ENCODE measurements around the gene TXK. TPM values are rescaled to one million over a fixed set of nuclear protein-coding genes. Genes with fewer than 3 reads are reported as not detected.

The TXK gene
- total and polyA plus RNA-seq, 10 of the 15 experiments (the other 5 are each of a cell fraction or from before 2014, with no cell fraction given), result 0.44 to 2.9 (median 1.4) TPM

- H3K36me3 ChIP-seq (ENCODE audit: control insufficient read depth in 2 of 2, insufficient read depth in 2 of 2, low read length in 1 of 2), result peaks cover 5 to 29% of the 10 kb centered on the region in 2 experiments; a peak in 3 of 4 replicates
- DNase-seq (ENCODE audit: low read depth, low spot score), result peak; percentile 55
- peak overlapping the region; percentile 59 for H3K27ac ChIP-seq (ENCODE audit: control insufficient read depth, insufficient read depth)
- no peak overlapping the region for H3K4me3 ChIP-seq
- no peak overlapping the region for H3K9ac ChIP-seq (ENCODE audit: control insufficient read depth, insufficient read depth, low read length)
- 75% methylated on average over 6 of the region's 6 CpGs for WGBS (ENCODE audit: insufficient coverage, insufficient replicate concordance, low lambda C conversion rate, missing lambda C conversion rate)
- H3K9me3 ChIP-seq (replicated peaks; ENCODE audit: control insufficient read depth, insufficient read depth, low read length), result peaks cover 8% of the 10 kb centered on the region; the same call in 2 of the 3 replicates
- ATAC-seq, result peak; percentile 85
- peaks cover 36% of the 10 kb centered on the region for H3K4me1 ChIP-seq (ENCODE audit: control insufficient read depth, insufficient read depth, low read length)
- RAD21 ChIA-PET (ENCODE audit: unreplicated experiment), result interaction anchor here (0.9 to 4.6 kb wide), 11 partner anchors 8 to 170 kb away, joined by 3 to 19 read pairs (median 5); no protein-coding TSS in a partner anchor
- no TSS peak for BruUV-seq (replicated peaks)
- no peak overlapping the region for H2AFZ ChIP-seq (ENCODE audit: control insufficient read depth, low read depth, low read length)
- POLR2A ChIA-PET, result interaction anchor here (0.5 to 1.9 kb wide), 7 partner anchors 10 to 98 kb away, joined by 3 to 8 read pairs (median 4); no protein-coding TSS in a partner anchor
- H4K20me1 ChIP-seq (ENCODE audit: control insufficient read depth, insufficient read depth), result no peaks in the 10 kb centered on the region
- CTCF ChIA-PET, result interaction anchor here (0.6 to 4.8 kb wide), 14 partner anchors 11 to 405 kb away, joined by 3 to 37 read pairs (median 4); no protein-coding TSS in a partner anchor
- in situ Hi-C loops (cut with MboI) (no loop called here), intact Hi-C loops (cut with micrococcal nuclease; ENCODE audit: unreplicated experiment) (no loop called here)
- FAIRE-seq, result no peak
- no peaks in the 10 kb centered on the region for H3K27me3 ChIP-seq (replicated peaks in 1 of 2; ENCODE audit: control insufficient read depth in 2 of 2, insufficient read depth in 2 of 2, low read length in 1 of 2)
- H3K79me2 ChIP-seq (ENCODE audit: control insufficient read depth, insufficient read depth, low read length), result peaks cover 31% of the 10 kb centered on the region
- H3K4me2 ChIP-seq (ENCODE audit: control insufficient read depth, insufficient read depth), result peak overlapping the region; percentile 52
- SMC1A ChIA-PET (ENCODE audit: uncharacterized antibody, unreplicated experiment), result interaction anchor here (0.8 to 4.7 kb wide), 23 partner anchors 8 to 173 kb away, joined by 3 to 36 read pairs (median 6); no protein-coding TSS in a partner anchor
- TF ChIP-seq, protein P1, sequence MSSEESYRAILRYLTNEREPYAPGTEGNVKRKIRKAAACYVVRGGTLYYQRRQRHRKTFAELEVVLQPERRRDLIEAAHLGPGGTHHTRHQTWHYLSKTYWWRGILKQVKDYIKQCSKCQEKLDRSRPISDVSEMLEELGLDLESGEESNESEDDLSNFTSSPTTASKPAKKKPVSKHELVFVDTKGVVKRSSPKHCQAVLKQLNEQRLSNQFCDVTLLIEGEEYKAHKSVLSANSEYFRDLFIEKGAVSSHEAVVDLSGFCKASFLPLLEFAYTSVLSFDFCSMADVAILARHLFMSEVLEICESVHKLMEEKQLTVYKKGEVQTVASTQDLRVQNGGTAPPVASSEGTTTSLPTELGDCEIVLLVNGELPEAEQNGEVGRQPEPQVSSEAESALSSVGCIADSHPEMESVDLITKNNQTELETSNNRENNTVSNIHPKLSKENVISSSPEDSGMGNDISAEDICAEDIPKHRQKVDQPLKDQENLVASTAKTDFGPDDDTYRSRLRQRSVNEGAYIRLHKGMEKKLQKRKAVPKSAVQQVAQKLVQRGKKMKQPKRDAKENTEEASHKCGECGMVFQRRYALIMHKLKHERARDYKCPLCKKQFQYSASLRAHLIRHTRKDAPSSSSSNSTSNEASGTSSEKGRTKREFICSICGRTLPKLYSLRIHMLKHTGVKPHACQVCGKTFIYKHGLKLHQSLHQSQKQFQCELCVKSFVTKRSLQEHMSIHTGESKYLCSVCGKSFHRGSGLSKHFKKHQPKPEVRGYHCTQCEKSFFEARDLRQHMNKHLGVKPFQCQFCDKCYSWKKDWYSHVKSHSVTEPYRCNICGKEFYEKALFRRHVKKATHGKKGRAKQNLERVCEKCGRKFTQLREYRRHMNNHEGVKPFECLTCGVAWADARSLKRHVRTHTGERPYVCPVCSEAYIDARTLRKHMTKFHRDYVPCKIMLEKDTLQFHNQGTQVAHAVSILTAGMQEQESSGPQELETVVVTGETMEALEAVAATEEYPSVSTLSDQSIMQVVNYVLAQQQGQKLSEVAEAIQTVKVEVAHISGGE (CRISPR knock-in tag; IDR thresholded peaks at IDR 0.05), result no peak
- TF ChIP-seq, protein P2, sequence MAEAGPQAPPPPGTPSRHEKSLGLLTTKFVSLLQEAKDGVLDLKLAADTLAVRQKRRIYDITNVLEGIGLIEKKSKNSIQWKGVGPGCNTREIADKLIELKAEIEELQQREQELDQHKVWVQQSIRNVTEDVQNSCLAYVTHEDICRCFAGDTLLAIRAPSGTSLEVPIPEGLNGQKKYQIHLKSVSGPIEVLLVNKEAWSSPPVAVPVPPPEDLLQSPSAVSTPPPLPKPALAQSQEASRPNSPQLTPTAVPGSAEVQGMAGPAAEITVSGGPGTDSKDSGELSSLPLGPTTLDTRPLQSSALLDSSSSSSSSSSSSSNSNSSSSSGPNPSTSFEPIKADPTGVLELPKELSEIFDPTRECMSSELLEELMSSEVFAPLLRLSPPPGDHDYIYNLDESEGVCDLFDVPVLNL (IDR thresholded peaks at IDR 0.05; ENCODE audit: low read depth, low read length), result no peak
- TF ChIP-seq SMAD1 (IDR thresholded peaks at IDR 0.05; ENCODE audit: low read depth, partially characterized antibody), result no peak
- 0 out of 2 replicates have a peak, but pooled peaks have one; percentile 47 for TF ChIP-seq BCL11A (IDR thresholded peaks at IDR 0.05; ENCODE audit: low read depth, low read length)
- TF ChIP-seq SP1 (IDR thresholded peaks at IDR 0.05; ENCODE audit: low read depth, low read length), result no peak
- TF ChIP-seq SPI1 (IDR thresholded peaks at IDR 0.05; ENCODE audit: borderline replicate concordance, insufficient read depth, low read depth, low read length), result no peak
- TF ChIP-seq SRF (IDR thresholded peaks at IDR 0.05; ENCODE audit: low read depth in 2 of 2, low read length in 2 of 2), result no peak; a peak in 1 of 4 replicates
- no peak for TF ChIP-seq BRCA1 (IDR thresholded peaks at IDR 0.05; ENCODE audit: low read depth, low read length)
- no peak for TF ChIP-seq TCF7 (IDR thresholded peaks at IDR 0.05; ENCODE audit: borderline replicate concordance)
- TF ChIP-seq IRF4 (IDR thresholded peaks at IDR 0.05; ENCODE audit: low read depth, low read length), result peak; percentile 50; the same call in 1 of the 2 replicates
- TF ChIP-seq CREM (IDR thresholded peaks at IDR 0.05; ENCODE audit: low read depth), result peak; percentile 35; the same call in 1 of the 2 replicates
- TF ChIP-seq ZNF217 (IDR thresholded peaks at IDR 0.05), result no peak
- peak; percentile 27 for TF ChIP-seq BCL3 (IDR thresholded peaks at IDR 0.05; ENCODE audit: borderline replicate concordance, insufficient read depth, low read depth, low read length, poor library complexity, severe bottlenecking)
- TF ChIP-seq IKZF2 (IDR thresholded peaks at IDR 0.05), result peak; percentile 79 to 83; a peak in 3 of 4 replicates
- TF ChIP-seq BACH1 (IDR thresholded peaks at IDR 0.05; ENCODE audit: borderline replicate concordance), result 0 out of 2 replicates have a peak, but pooled peaks have one; percentile 11
- TF ChIP-seq NFIC (IDR thresholded peaks at IDR 0.05; ENCODE audit: low read depth, low read length), result peak; percentile 80; the same call in 1 of the 2 replicates
These were observed 39.3 kb upstream of the TXK start for GRCh38 chr4:48173056-48173991.

Measured in GM12878 (cell line).